GM12892 (cell line): ENCODE data around the gene BPIFB1.

Experiments used
- POLR2A ChIP-seq: IDR thresholded peaks from 2 replicates; pipeline ENCODE4 v1.6.1; 2011; ENCODE audit warnings: low read depth, low read length, control low read depth
- POLR2AphosphoS5 ChIP-seq: IDR thresholded peaks from 2 replicates; pipeline ENCODE4 v1.6.1; 2011; ENCODE audit warnings: low read depth, low read length, control low read depth
- TAF1 ChIP-seq: IDR thresholded peaks from 2 replicates; pipeline ENCODE4 v1.6.1; 2011; ENCODE audit warnings: low read depth, mild to moderate bottlenecking, control low read depth, low read length, borderline replicate concordance

- no peak for TF ChIP-seq POLR2AphosphoS5
- TF ChIP-seq POLR2A = no peak
- no peak for TF ChIP-seq TAF1
These were observed 46.7 kb upstream of the BPIFB1 start for GRCh38 chr20:33236351-33236750.
